Keratinocyte (primary cell): Measurements from ENCODE around the gene MAN1C1.

ENCODE experiments used
- CTCF ChIP-seq, 3 experiments: IDR thresholded peaks in 1 of 3; conservative IDR thresholded peaks in 1 of 3; optimal IDR thresholded peaks in 1 of 3; 2 replicates in 2 of 3; 3 replicates in 1 of 3; pipeline versions ENCODE3 to v1.5.1; 2011; ENCODE audit warnings: low read length in 3 of 3, mild to moderate bottlenecking in 3 of 3, moderate library complexity in 2 of 3, control low read depth in 1 of 3, inconsistent platforms in 1 of 3; ENCODE audit not compliant: insufficient read depth in 2 of 3; ENCODE audit errors: extremely low read depth in 1 of 3
- EZH2 ChIP-seq: IDR thresholded peaks from one replicate; pipeline ENCODE4 v1.6.1; 2012; ENCODE audit warnings: inconsistent platforms, mild to moderate bottlenecking, low read length, moderate library complexity

GRCh38 chr1:25819491-25820246 lies 203.1 kb downstream of the MAN1C1 start, which contains the start of gene MTFR1L:
- TF ChIP-seq CTCF (optimal IDR thresholded peaks at IDR 0.05 in 1 of 3, IDR thresholded peaks at IDR 0.05 in 1 of 3, conservative IDR thresholded peaks at IDR 0.05 in 1 of 3; ENCODE audit: extremely low read depth in 1 of 3, insufficient read depth in 2 of 3, low read length in 3 of 3) (no peak), EZH2 (no peak)
